ENCODE results near the gene MCMBP. TPM values are rescaled to one million over a fixed set of nuclear protein-coding genes. Genes with fewer than 3 reads are reported as not detected.
A peak's percentile ranks its signal among the peaks of the same experiment; 100 is the strongest.
"Not testable (repeated sequence)": the region's sequence is repeated elsewhere in the genome, so short reads cannot be mapped to it uniquely, and the experiment has no call there.

MCMBP gene
- total RNA-seq, 4 donors from 2014 or later, result 45.7 to 72.3 (median 59.2) TPM

- H3K4me3 ChIP-seq; H3K36me3 ChIP-seq; DNase-seq (ENCODE audit: low spot score in 2 of 2); H3K27me3 ChIP-seq; H3K9me3 ChIP-seq; H3K27ac ChIP-seq; H3K4me1 ChIP-seq: not testable (repeated sequence)
- 90% methylated on average over 6 of the region's 6 CpGs for WGBS, 2 donors
These were observed 13.4 kb upstream of the MCMBP start for GRCh38 chr10:119886070-119886469.

- H3K9me3 ChIP-seq; H3K27ac ChIP-seq; H3K27me3 ChIP-seq; H3K4me3 ChIP-seq; H3K36me3 ChIP-seq; DNase-seq (ENCODE audit: low spot score in 2 of 2); H3K4me1 ChIP-seq: not testable (repeated sequence)
- WGBS, 2 donors, result 61 to 64% methylated on average over 11 of the region's 11 CpGs
These were observed 11.4 kb upstream of the MCMBP start for GRCh38 chr10:119883901-119884611.

GRCh38 chr10:119878524-119878923, 5.9 kb upstream of the MCMBP start:
- H3K9me3 ChIP-seq, result no peaks in the 10 kb centered on the region
- TF ChIP-seq EP300 (IDR thresholded peaks at IDR 0.05) (no peak), CTCF (IDR thresholded peaks at IDR 0.05) (no peak), POLR2A (IDR thresholded peaks at IDR 0.05) (no peak)
- 81 to 89% methylated on average over 2 of the region's 2 CpGs for WGBS, 2 donors
- peaks cover 0 to 7% (median 0%) of the 10 kb centered on the region in 4 donors for H3K4me1 ChIP-seq
- H3K4me3 ChIP-seq, result no peak overlapping the region
- H3K36me3 ChIP-seq, result no peaks in the 10 kb centered on the region
- H3K27ac ChIP-seq, result no peak overlapping the region
- no peaks in the 10 kb centered on the region for H3K27me3 ChIP-seq
- DNase-seq (ENCODE audit: low spot score in 2 of 2), result no peak

GRCh38 chr10:119872860-119873681, 428 bp upstream of the MCMBP start:
- no peaks in the 10 kb centered on the region for H3K9me3 ChIP-seq
- peak; percentile 72 to 73 for DNase-seq (ENCODE audit: low spot score in 2 of 2)
- H3K27me3 ChIP-seq, result no peaks in the 10 kb centered on the region
- no peaks in the 10 kb centered on the region for H3K36me3 ChIP-seq
- 0 to 1% methylated on average over 49 to 62 of the region's 75 CpGs for WGBS, 2 donors
- TF ChIP-seq CTCF (IDR thresholded peaks at IDR 0.05) (no peak), EP300 (IDR thresholded peaks at IDR 0.05) (peak in 1 of 2 donors; percentile 77), POLR2A (IDR thresholded peaks at IDR 0.05) (peak in 1 of 2 donors; percentile 32)
- peak overlapping the region; percentile 68 to 89 (median 81) for H3K27ac ChIP-seq
- H3K4me3 ChIP-seq, result peak overlapping the region; percentile 72 to 97 (median 88)
- H3K4me1 ChIP-seq, result peaks cover 0 to 44% (median 24%) of the 10 kb centered on the region in 4 donors

- TF ChIP-seq CTCF (IDR thresholded peaks at IDR 0.05) (no peak), EP300 (IDR thresholded peaks at IDR 0.05) (no peak), POLR2A (IDR thresholded peaks at IDR 0.05) (no peak)
- H3K27ac ChIP-seq, result peak overlapping the region; percentile 68 to 89 (median 81)
- 0% methylated on average over 12 to 23 of the region's 56 CpGs for WGBS, 2 donors
- peaks cover 0 to 53% (median 26%) of the 10 kb centered on the region in 4 donors for H3K4me1 ChIP-seq
- no peaks in the 10 kb centered on the region for H3K36me3 ChIP-seq
- no peaks in the 10 kb centered on the region for H3K9me3 ChIP-seq
- H3K4me3 ChIP-seq, result peak overlapping the region; percentile 72 to 97 (median 88)
- no peaks in the 10 kb centered on the region for H3K27me3 ChIP-seq
- DNase-seq (ENCODE audit: low spot score in 2 of 2), result peak in 1 of 2 donors; percentile 25
These were observed 598 bp downstream of the MCMBP start for GRCh38 chr10:119871881-119872609.

- H3K27ac ChIP-seq; H3K9me3 ChIP-seq; H3K27me3 ChIP-seq; H3K36me3 ChIP-seq; DNase-seq (ENCODE audit: low spot score in 2 of 2); H3K4me3 ChIP-seq: not testable (repeated sequence)
- WGBS, 2 donors, result 69 to 72% methylated on average over 4 of the region's 4 CpGs
- peaks cover 0 to 53% (median 26%) of the 10 kb centered on the region in 4 donors for H3K4me1 ChIP-seq
These were observed 3.2 kb downstream of the MCMBP start for GRCh38 chr10:119869398-119869797.
